ENCODE results near the gene GSE1. TPM values are rescaled to one million over a fixed set of nuclear protein-coding genes. Genes with fewer than 3 reads are reported as not detected.

GSE1 gene
- total RNA-seq, 4 donors from 2014 or later: 23.4 to 65.5 (median 52.5) TPM

DNA sequence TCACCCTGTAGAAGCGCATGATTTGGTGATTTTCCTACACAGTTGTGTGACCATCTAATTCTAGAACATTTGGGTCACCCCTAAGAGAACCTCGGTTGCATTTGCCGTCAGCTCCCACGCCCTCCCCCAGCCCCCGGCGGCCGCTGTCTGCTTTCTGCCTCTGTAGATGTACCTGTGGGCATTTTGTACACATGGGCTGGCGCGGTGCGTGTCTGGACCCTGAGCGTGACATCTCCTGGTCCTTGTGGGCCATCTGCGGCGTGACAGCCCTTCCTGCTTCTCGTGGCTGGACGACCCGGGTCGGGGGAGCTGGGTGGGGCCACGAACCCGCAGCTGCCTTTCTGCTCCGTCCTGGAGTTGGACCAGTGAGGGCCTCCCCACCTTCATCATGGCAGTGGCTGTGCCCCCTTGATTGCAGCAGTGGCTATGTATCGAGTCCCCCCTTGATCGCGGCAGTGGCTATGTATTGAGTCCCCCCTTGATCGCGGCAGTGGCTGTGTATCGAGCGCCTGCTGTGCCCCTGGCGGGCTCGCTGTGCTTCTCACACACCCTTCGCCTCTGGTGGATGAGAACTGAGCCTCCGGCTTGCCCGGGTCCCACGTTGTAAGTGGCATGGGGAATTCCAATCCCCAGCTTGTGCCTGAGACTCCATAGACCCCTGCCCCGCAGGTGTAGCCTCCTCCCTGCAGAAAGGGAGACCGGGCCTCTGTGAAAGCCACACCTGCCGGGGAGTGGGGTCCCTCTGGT, 24.1 kb downstream of the GSE1 start:
- H3K4me1 ChIP-seq: peaks cover 0 to 35% (median 0%) of the 10 kb centered on the region in 3 donors
- 86 to 100% methylated on average over 2 to 4 of the region's 36 CpGs for WGBS, 2 donors (ENCODE audit: low coverage in 1 of 2)

DNA sequence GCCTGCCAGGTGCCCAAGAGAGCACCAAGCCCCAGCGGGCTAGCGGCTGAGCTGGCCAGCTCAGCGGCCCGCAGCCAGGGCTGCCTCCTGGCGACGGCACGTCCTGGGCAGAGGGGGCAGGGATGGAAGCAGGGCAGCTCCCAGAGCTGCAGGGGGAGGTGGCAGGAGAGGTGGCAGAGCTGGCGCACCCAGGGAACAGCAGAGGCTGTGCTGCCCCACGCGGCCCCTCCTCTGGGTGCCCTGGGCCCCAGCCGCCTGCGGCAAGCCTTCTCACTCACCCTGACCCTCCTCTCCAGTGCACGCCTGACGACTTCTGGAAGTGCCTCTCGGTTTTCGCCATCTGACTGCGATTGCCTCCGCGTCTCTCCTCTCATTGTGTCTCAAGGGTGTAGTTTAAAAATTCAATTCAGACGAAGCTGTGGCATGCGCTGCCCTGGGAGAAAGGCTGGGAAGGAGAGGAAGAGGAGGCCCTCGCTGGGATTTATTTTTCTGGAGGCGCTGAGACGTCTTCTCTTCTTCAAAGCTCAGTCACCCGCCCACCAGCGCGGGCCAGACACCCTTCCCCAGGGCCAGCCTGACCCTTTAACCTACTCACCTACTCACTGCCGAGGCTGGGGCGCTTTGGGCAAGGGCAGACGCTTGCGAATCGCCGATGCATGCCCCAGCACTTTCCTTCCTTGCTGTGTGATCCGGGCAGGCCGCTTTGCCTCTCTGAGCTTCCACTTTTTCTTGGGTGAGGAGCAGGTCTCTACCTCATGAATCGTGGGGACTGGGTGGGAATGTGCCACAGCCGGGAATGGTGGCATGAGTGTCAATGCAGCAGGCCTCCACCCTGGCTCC, 24.9 kb downstream of the GSE1 start:
- Histone ChIP-seq H3K36me3 (peaks cover 0 to 42% of the 10 kb centered on the region in 2 donors), H3K4me1 (peaks cover 0 to 39% (median 0%) of the 10 kb centered on the region in 3 donors), H3K27me3 (no peaks in the 10 kb centered on the region), H3K4me3 (no peak overlapping the region), H3K9me3 (no peaks in the 10 kb centered on the region), H3K27ac (no peak overlapping the region)
- TF ChIP-seq POLR2A (IDR thresholded peaks at IDR 0.05) (no peak), EP300 (IDR thresholded peaks at IDR 0.05) (no peak), POLR2AphosphoS5 (IDR thresholded peaks at IDR 0.05) (no peak)
- TF ChIP-seq, protein P1, sequence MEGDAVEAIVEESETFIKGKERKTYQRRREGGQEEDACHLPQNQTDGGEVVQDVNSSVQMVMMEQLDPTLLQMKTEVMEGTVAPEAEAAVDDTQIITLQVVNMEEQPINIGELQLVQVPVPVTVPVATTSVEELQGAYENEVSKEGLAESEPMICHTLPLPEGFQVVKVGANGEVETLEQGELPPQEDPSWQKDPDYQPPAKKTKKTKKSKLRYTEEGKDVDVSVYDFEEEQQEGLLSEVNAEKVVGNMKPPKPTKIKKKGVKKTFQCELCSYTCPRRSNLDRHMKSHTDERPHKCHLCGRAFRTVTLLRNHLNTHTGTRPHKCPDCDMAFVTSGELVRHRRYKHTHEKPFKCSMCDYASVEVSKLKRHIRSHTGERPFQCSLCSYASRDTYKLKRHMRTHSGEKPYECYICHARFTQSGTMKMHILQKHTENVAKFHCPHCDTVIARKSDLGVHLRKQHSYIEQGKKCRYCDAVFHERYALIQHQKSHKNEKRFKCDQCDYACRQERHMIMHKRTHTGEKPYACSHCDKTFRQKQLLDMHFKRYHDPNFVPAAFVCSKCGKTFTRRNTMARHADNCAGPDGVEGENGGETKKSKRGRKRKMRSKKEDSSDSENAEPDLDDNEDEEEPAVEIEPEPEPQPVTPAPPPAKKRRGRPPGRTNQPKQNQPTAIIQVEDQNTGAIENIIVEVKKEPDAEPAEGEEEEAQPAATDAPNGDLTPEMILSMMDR (IDR thresholded peaks at IDR 0.05): no peak
- WGBS, 2 donors (ENCODE audit: low coverage in 1 of 2): 93 to 95% methylated on average over 4 to 6 of the region's 37 CpGs
- no peak for ATAC-seq

More for the DNA sequence above, 24.1 kb downstream of the GSE1 start:
- ATAC-seq: no peak
- no peaks in the 10 kb centered on the region for H3K9me3 ChIP-seq
- H3K27ac ChIP-seq: no peak overlapping the region
- H3K36me3 ChIP-seq: peaks cover 0 to 42% of the 10 kb centered on the region in 2 donors
- TF ChIP-seq POLR2A (IDR thresholded peaks at IDR 0.05) (no peak), POLR2AphosphoS5 (IDR thresholded peaks at IDR 0.05) (no peak), EP300 (IDR thresholded peaks at IDR 0.05) (no peak)
- TF ChIP-seq, protein P1 (IDR thresholded peaks at IDR 0.05): no peak
- no peak overlapping the region for H3K4me3 ChIP-seq
- no peaks in the 10 kb centered on the region for H3K27me3 ChIP-seq

GRCh38 chr16:85638695-85639409, 25.7 kb downstream of the GSE1 start:
- no peak overlapping the region for H3K27ac ChIP-seq

GRCh38 chr16:85639529-85640253, 26.6 kb downstream of the GSE1 start:
- no CpG with 5 or more reads among the region's 35 CpGs for WGBS, 2 donors (ENCODE audit: low coverage in 1 of 2)
- Histone ChIP-seq H3K4me3 (no peak overlapping the region), H3K4me1 (peaks cover 0 to 54% (median 7%) of the 10 kb centered on the region in 3 donors), H3K36me3 (peaks cover 0 to 31% of the 10 kb centered on the region in 2 donors), H3K27me3 (no peaks in the 10 kb centered on the region), H3K27ac (no peak overlapping the region), H3K9me3 (no peaks in the 10 kb centered on the region)
- ATAC-seq: peak; percentile 22
- TF ChIP-seq, protein P1 (IDR thresholded peaks at IDR 0.05): no peak
- TF ChIP-seq POLR2AphosphoS5 (IDR thresholded peaks at IDR 0.05) (peak; percentile 18), POLR2A (IDR thresholded peaks at IDR 0.05) (no peak), EP300 (IDR thresholded peaks at IDR 0.05) (no peak)

More at GRCh38 chr16:85638695-85639409, 25.7 kb downstream of the GSE1 start:
- Histone ChIP-seq H3K9me3 (no peaks in the 10 kb centered on the region), H3K36me3 (peaks cover 0 to 39% of the 10 kb centered on the region in 2 donors), H3K4me3 (no peak overlapping the region), H3K4me1 (peaks cover 0 to 48% (median 6%) of the 10 kb centered on the region in 3 donors), H3K27me3 (no peaks in the 10 kb centered on the region)
- 60% methylated on average over 1 of the region's 26 CpGs; no CpG with 5 or more reads in 1 of the 2 donors for WGBS, 2 donors (ENCODE audit: low coverage in 1 of 2)
- ATAC-seq: no peak
- no peak for TF ChIP-seq POLR2A (IDR thresholded peaks at IDR 0.05)
- TF ChIP-seq POLR2AphosphoS5 (IDR thresholded peaks at IDR 0.05): no peak
- TF ChIP-seq, protein P1 (IDR thresholded peaks at IDR 0.05): no peak
